Parathyroid adenoma (tissue), 2 donors: ENCODE data around the gene FOXG1.

Source experiments
- H2AFZ ChIP-seq: fragments of 300-600 bp; sonication (generic); one replicate; pipeline ENCODE4 v1.7.0; 2017; ENCODE audit warnings: antibody characterized with exemption, mild to moderate bottlenecking
- H3K27ac ChIP-seq: fragments of 300-600 bp; sonication (generic); one replicate; pipeline ENCODE4 v1.7.0; 2017
- H3K27me3 ChIP-seq: fragments of 300-600 bp; sonication (generic); one replicate; pipeline ENCODE4 v1.7.0; 2017; ENCODE audit warnings: low read length; ENCODE audit not compliant: control insufficient read depth, insufficient read depth
- H3K36me3 ChIP-seq: fragments of 300-600 bp; sonication (generic); one replicate; pipeline ENCODE4 v1.7.0; 2017; ENCODE audit warnings: low read length; ENCODE audit not compliant: control insufficient read depth, insufficient read depth
- H3K4me1 ChIP-seq: fragments of 300-600 bp; sonication (generic); one replicate; pipeline ENCODE4 v1.7.0; 2017; ENCODE audit warnings: control low read depth
- H3K4me2 ChIP-seq: fragments of 300-600 bp; sonication (generic); one replicate; pipeline ENCODE4 v1.7.0; 2017; ENCODE audit warnings: low read length
- H3K4me3 ChIP-seq: fragments of 300-600 bp; sonication (generic); one replicate; pipeline ENCODE4 v1.7.0; 2017; ENCODE audit warnings: low read depth, low read length
- H3K79me2 ChIP-seq: fragments of 300-600 bp; sonication (generic); one replicate; pipeline ENCODE4 v1.7.0; 2017; ENCODE audit warnings: control low read depth
- H3K9ac ChIP-seq: fragments of 300-600 bp; sonication (generic); one replicate; pipeline ENCODE4 v1.7.0; 2017; ENCODE audit warnings: mild to moderate bottlenecking
- H3K9me3 ChIP-seq: fragments of 300-600 bp; sonication (generic); one replicate; pipeline ENCODE4 v1.7.0; 2017; ENCODE audit warnings: low read length; ENCODE audit not compliant: control insufficient read depth
- CTCF ChIP-seq: fragments of 300-600 bp; sonication (generic); IDR thresholded peaks from one replicate; pipeline ENCODE4 v1.7.0; 2017; ENCODE audit warnings: antibody characterized with exemption, mild to moderate bottlenecking
- donor health status: primary hyperparathyroidism.

FOXG1 gene

GRCh38 chr14:28755198-28755815 is 11.3 kb upstream of the FOXG1 start:
- Histone ChIP-seq H3K4me3 (no peak overlapping the region), H3K9ac (no peak overlapping the region)
- TF ChIP-seq CTCF, result no peak

GRCh38 chr14:28755884-28756268 is 10.7 kb upstream of the FOXG1 start:
- Histone ChIP-seq H2AFZ (no peak overlapping the region), H3K9ac (no peak overlapping the region), H3K4me1 (no peaks in the 10 kb centered on the region), H3K36me3 (no peaks in the 10 kb centered on the region), H3K27ac (no peak overlapping the region), H3K27me3 (peaks cover 5% of the 10 kb centered on the region), H3K4me3 (no peak overlapping the region), H3K79me2 (no peaks in the 10 kb centered on the region), H3K9me3 (no peaks in the 10 kb centered on the region), H3K4me2 (no peak overlapping the region)
- no peak for TF ChIP-seq CTCF

More at GRCh38 chr14:28755198-28755815, 11.3 kb upstream of the FOXG1 start:
- Histone ChIP-seq H3K36me3 (no peaks in the 10 kb centered on the region), H3K4me2 (no peak overlapping the region), H3K4me1 (no peaks in the 10 kb centered on the region), H3K9me3 (no peaks in the 10 kb centered on the region), H3K27ac (no peak overlapping the region), H3K27me3 (peaks cover 5% of the 10 kb centered on the region), H2AFZ (no peak overlapping the region), H3K79me2 (no peaks in the 10 kb centered on the region)

GRCh38 chr14:28756269-28756883 is 10.2 kb upstream of the FOXG1 start:
- no peak overlapping the region for H3K9ac ChIP-seq

GRCh38 chr14:28756884-28757570 is 9.6 kb upstream of the FOXG1 start:
- TF ChIP-seq CTCF, result no peak
- no peak overlapping the region for H2AFZ ChIP-seq
- H3K36me3 ChIP-seq, result no peaks in the 10 kb centered on the region
- H3K79me2 ChIP-seq, result no peaks in the 10 kb centered on the region
- H3K4me2 ChIP-seq, result no peak overlapping the region
- peaks cover 5% of the 10 kb centered on the region for H3K27me3 ChIP-seq
- H3K9ac ChIP-seq, result no peak overlapping the region
- no peaks in the 10 kb centered on the region for H3K9me3 ChIP-seq
- no peak overlapping the region for H3K4me3 ChIP-seq
- no peak overlapping the region for H3K27ac ChIP-seq
- no peaks in the 10 kb centered on the region for H3K4me1 ChIP-seq

More at GRCh38 chr14:28756269-28756883, 10.2 kb upstream of the FOXG1 start:
- Histone ChIP-seq H3K4me2 (no peak overlapping the region), H3K4me3 (no peak overlapping the region), H3K27ac (no peak overlapping the region), H3K27me3 (peaks cover 5% of the 10 kb centered on the region), H2AFZ (no peak overlapping the region), H3K79me2 (no peaks in the 10 kb centered on the region), H3K36me3 (no peaks in the 10 kb centered on the region), H3K9me3 (no peaks in the 10 kb centered on the region), H3K4me1 (no peaks in the 10 kb centered on the region)
- no peak for TF ChIP-seq CTCF
